Activated CD8-positive, alpha-beta memory T cell treated with anti-CD3 and anti-CD28 coated beads for 36 hours (primary cell): ENCODE results near the gene MCRS1. TPM values are rescaled to one million over a fixed set of nuclear protein-coding genes. Genes with fewer than 3 reads are reported as not detected.
"Not testable (repeated sequence)": the region's sequence is repeated elsewhere in the genome, so short reads cannot be mapped to it uniquely, and the experiment has no call there.

Experiments
- CTCF ChIA-PET: fragments of 350-600 bp; sonication (Branson Sonifier 250); formaldehyde crosslinking; loops from one replicate; lab custom pipeline; 2021; ENCODE audit warnings: antibody characterized with exemption; lab: Charles Lee
- POLR2A ChIA-PET: fragments of 350-600 bp; sonication (Branson Sonifier 250); formaldehyde crosslinking; loops from one replicate; lab custom pipeline; 2021; ENCODE audit warnings: antibody characterized with exemption; lab: Charles Lee
- total RNA-seq, 2 experiments: library from RNA; stranded (reverse); gene quantifications; one replicate each; pipeline ENCODE4 v1.2.3, GENCODE V29; 2021

The MCRS1 gene
- total RNA-seq, 2 experiments from 2014 or later = 80.6 to 83.5 TPM

DNA sequence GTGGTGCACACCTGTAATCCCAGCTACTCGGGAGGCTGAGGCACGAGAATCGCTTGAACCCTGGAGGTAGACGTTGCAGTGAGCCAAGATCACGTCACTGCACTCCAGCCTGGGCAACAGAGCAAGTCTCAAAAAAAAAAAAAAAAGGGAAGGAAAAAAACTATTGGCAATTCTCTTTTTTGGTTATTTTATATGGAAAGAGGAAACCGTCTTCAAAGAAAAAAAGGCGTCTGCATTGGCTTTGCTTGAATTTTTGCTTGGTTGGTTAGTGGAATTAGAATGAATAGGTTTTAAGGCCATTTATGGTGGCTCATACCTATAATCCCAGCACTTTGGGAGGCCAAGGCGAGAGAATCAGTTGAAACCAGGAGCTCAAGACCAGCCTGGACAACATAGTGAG lies 58.3 kb downstream of the MCRS1 start:
- POLR2A ChIA-PET = not testable (repeated sequence)
- CTCF ChIA-PET = interaction anchor here (1.7 to 1.8 kb wide), 2 partner anchors 151 to 168 kb away, joined by 5 to 7 read pairs; no protein-coding TSS in a partner anchor

Other genes with a start within 250 kb of the MCRS1 start
- gene TROAP, start 244.9 kb downstream of the MCRS1 start, total RNA-seq = 10 to 100 TPM; 42.7 to 44.4 TPM
- gene C1QL4, start 231.0 kb downstream of the MCRS1 start, total RNA-seq = not detected
- gene DNAJC22, start 221.3 kb downstream of the MCRS1 start, total RNA-seq = not detected
- gene SPATS2, start 200.7 kb downstream of the MCRS1 start, total RNA-seq = 10 to 100 TPM in 1 of 2 experiments, 1 to 10 TPM in 1; 9.6 to 11.7 TPM
- gene KCNH3, start 29.1 kb downstream of the MCRS1 start, total RNA-seq = 1 to 10 TPM; 5.6 to 5.8 TPM
- under 1 TPM in 1 of 2 experiments, not detected in 1; 0.17 TPM for gene FAM186B, start 37.5 kb upstream of the MCRS1 start, total RNA-seq
- gene PRPF40B, start 55.4 kb upstream of the MCRS1 start, total RNA-seq = 10 to 100 TPM in 1 of 2 experiments, 1 to 10 TPM in 1; 9.3 to 11.4 TPM
- gene FMNL3, start 139.3 kb upstream of the MCRS1 start, total RNA-seq = 10 to 100 TPM; 32.8 to 34.2 TPM
- gene TMBIM6, start 173.4 kb upstream of the MCRS1 start, total RNA-seq = 100 to 1,000 TPM; 461 to 468 TPM